NCI-H748 (cell line): ENCODE measurements around the gene TMEM132A.
A peak's percentile ranks its signal among the peaks of the same experiment; 100 is the strongest.
"Not testable (repeated sequence)": the region's sequence is repeated elsewhere in the genome, so short reads cannot be mapped to it uniquely, and the experiment has no call there.

Experiments used
- DNase-seq: peaks from one replicate; lab custom pipeline; 2025; ENCODE audit not compliant: unreplicated experiment; lab: John Stamatoyannopoulos, UW

Gene TMEM132A

DNA sequence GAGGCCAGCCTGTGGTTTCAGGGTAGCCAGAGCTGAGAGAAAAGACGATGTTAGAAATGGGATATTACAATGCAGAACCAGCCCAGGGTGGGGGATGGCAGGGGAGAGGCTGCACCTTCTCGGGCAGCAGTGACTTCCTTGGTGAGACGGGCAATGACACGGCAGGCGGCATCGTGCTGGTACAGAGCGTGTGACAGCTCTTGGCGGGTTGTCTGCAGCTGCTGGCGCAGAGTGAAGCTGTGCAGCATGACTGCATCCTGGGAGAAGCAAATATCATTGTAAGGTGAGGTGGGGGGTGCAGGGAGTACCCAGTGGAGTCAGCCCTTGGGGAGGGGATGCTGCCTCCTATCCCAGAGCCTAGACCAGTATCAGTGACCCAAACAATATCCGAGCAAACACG is 21.6 kb upstream of the TMEM132A start:
- no peak for DNase-seq

DNA sequence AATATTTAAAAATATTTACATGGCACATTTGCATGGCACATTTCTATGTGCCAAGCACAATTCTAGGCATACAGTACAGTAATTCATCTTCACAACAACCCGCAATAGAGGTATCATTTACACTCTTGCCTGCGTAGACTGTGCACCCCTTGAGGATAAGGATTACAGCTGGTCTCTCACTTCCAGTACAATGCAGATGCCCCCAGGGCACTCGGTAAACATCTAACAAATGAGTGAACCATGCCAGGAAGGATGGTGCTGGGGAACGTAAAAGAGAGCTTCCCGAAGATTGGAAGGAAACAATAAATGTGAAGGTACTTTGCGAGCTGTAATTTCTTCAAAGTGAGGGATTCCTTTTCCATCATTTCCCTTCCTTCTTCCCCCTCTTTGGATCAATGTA is 19.2 kb upstream of the TMEM132A start:
- DNase-seq = peak; percentile 36

DNA sequence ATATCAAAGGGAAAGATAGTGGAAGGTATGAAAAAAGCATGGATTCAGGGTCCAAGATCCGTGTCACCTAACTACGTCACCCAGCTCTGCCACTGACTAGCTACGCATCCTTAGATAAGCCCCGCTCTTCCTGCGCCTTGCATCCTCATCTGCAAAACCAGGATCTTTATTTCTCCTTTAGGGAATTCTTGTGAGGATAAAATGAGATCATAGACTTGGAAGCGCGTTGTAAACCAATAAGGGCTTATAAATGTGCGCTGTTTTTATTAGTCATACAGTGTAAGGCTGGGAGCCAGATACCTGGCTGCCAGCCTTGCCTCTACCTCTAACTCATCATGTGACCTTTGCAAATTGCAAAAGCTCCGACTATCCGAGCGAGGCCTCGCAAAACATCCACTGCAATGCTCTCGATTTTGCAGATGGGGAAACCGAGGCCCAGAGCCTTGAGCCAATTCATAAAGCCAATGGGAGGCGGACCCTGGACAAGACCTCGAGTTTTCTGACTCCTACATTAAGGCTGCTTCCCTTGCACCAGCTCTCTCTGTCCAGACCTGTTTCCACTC is 18.6 kb upstream of the TMEM132A start:
- peak; percentile 53 for DNase-seq

DNA sequence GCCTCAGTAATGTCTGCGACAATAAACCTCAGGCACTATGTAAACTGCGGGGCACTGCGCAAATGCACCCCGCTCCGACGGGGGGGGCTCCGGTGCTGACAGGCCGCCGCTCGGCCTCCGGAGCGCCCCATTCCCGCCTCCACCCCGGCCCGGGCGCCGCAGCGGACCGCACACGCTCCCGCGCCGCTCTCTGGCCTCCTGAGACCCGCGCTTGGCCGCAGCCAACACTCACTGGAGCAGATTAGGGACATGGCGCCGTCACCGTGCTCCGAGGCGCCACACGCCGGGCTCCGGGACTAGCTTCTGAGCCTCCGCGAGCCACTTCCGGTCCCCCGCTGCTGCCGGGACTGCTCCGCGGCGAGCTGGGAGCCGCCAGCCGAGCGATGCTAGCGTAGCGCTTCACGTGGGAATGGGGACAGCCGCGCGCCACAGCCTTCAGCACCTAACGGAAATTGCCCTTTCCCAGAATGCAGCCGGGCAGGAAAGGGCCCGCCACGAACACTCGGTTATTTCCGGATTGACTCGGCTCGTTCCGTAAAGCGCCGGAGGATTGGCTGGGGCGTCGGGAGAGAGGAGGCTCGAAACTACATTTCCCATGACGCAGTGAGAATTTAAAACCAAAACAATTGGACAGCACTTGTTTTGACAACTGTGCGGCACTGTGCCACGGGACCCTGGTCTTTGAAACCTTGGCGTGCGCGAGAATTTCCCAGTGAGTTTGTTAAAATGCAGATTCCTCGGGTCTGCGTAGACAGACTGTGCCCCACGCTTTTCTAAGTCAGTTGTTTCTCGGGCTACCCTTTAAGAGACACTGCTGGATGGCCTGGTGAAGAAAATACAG is 17.9 kb upstream of the TMEM132A start, which contains the start of gene PRPF19:
Gene PRPF19, minus strand, starts transcription at position 454 of the 841 bp plus-strand sequence. Its CDS starts 203 bp downstream, at position 251.
- DNase-seq = peak; percentile 97

DNA sequence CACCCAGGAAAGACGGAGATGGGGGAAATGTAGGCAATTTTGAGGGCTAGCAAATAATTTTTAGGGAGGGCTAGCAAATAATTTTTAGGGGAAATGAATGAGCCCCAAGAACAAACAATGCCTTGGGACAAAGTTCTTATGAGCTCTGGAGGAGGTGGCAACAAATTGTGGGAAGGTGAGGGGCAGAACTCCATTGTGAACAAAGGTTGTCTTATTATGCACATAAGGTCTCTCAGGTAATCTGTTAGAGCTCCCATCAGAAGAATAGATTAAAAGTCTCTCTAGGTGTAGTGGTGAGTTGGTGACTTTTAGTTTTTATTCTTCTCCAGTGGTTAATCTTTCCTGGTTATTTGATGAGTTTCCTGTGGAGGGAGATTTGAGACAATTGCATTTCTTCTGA is 15.5 kb upstream of the TMEM132A start:
- DNase-seq = no peak

DNA sequence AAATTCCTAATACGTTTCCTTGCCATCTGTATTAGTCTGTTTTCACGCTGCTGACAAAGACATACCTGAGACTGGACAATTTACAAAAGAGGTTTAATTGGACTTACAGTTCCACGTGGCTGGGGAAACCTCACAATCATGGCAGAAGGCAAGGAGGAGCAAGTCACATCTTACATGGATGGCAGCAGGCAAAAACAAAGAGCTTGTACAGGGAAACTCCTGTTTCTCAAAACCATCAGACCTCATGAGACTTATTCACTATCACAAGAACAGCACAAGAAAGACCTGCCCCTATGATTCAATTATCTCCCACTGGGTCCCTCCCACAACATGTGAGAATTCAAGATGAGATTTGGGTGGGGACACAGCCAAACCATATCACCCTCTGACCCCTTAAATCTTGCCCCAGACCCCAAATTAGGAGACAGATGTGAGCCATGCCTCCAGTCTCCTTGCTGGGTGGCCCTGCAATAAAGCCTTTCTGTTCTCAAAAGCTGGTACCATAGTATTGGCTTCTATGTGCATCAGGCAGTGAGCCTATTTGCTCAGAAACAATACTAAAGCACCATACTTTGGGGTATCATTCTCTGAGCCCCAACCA is 14.5 kb upstream of the TMEM132A start:
- DNase-seq = not testable (repeated sequence)

DNA sequence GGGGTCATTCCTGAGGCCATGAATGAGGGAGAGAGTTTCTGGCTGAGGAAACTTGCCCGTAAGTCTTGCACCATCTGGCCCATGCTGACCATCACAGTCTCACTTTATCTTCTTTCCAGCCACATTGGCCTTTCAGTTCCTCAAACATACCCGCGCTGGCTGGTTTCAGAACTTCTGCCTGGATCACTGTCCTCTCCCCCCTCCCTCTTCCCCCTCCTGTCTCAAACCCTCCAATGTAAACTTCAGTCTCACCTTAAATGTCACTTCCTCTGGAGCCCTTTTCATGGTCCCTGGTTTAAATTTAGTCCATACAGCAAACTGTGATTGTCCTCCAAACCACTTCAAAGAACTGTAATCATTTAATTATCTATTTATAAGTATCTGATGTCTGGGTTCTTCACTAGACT is 14.0 kb upstream of the TMEM132A start:
- DNase-seq = no peak

DNA sequence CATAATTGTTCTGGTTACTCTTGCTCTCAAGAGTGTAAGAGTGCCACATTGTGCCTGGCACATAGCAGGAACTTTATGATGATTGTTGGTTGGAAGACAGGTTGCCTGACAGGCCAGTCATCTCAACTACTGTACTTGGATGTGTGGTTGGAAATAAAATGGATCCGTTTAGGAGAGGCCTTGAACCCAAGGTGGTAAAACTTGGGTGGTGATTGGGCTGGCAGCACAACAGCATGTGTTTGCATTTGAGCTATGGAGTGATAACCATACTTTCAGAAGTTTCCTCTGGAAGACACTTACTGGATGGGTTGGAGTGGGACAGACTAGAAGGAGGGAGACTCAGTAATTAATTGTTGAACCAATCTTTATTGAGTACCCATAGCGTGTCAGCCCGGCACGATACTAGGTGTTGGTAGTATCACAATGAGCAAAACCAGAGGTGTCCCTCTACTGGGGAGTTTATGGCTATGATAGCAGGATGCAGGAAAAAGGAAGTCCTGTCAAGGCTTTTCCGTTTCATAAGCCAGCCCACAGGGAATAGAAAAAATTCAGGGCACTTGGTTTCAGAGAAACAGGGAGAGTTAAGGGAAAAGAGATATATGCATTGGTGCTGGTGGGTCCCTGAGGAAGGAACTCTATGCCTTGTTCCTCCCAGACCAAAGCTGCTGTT is 13.4 kb upstream of the TMEM132A start:
- DNase-seq = no peak

DNA sequence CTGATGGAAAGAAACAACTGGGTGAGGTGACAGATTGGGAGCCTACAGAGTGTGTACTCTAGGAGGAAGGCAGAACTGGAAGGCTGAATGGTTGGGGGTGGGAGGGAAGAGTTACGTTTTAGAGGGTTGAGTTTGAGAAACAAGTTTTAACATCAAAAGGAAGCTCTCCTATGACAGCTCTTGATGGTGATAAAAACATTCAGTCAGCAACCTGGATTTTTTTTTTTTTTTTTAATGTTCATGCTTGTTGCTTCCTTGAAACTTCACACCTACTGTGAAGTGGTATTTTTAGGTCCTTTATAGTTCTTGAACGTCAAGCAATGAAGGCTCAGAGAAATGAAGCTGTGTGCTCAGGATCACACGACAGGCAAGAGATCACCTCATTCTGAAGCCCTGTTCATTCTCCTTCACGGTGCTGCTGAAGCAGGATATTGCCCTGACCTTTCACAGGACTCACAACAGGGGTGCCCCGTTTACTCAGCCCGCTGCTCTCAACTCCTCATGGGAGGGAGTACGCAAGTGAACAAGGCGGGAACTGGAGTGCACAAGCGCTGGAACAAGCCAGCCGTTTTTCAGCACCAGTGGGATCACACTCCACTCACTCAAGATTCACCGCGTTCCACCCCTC is 11.9 kb upstream of the TMEM132A start:
- DNase-seq = peak; percentile 26

DNA sequence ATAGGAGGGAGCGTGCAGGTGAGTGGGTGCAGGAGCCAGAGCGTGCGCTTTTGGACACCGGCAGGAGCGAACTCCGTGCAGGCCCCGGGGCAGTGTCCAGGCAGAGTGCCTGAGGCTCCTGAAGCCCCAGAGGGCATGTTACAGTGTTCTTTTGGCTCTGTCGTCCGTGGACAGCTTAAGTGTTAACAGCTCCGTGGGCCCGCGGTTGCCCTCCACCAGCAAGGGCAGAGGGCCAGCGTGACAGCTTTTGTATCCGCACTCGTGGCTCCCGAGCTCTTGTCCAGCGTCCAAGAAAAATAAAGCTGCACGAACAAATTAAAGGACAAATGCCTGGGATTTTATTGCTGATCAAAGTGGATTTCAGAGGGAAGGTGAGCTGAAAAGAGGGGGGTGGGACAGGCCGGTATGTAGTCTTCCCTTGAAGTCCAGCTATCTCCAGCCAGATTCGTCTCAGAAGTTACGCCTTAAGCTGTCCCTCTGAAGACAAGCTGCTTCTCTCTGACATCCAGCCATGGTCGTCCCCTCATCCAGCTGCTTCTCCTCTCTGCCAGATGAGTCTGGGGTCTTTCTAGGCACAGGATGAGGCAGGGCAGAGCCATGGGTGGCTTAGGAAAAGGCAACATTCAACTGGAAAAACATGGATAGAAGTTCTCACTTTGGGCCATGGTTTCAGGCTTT is 11.3 kb upstream of the TMEM132A start:
- no peak for DNase-seq

DNA sequence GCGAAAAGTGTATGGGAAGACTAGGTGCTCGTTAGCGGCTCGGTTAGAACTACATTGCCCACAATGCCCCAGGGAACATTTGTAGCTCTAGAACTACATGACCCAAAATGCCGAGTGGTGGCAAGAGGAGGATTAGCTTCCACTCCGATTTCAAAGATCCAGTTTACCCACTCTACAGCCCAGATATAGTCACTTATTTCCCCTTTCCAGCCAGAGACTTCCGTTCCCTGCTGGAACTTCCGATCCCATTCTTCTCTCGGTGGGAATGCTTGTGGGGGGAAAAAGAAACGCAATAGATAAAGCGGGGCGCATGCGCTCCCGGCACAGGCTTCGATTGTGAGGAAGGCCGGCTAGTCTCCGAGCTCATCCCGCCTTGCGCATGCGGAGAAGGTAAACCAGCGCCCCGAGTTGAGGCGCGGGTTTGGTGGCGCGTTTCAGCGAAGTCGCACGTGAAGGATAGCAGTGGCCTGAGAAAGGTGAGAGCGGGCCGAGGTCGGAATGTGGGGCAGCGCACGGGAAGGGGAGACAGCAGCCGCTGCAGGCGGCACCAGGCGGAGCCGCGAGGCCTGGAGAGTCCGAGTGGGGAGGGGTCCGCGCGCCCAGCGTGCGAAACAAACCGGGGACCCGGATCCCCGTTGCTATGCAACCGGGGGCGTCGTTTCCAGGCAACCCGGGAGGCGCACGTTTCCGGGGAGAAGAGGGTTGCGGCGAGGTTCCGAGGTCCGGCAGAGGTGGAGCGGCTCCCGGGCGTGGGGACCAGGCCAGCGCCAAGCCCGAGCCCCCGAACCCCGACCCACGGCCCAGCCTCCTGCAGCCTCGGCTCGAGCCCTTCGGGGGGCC is 10.2 kb upstream of the TMEM132A start, which contains the start of gene TMEM109:
Gene TMEM109, plus strand, starts transcription at position 366 of the 840 bp plus-strand sequence. CDS start 5,536 bp downstream, outside the sequence.
- peak; percentile 96 for DNase-seq

DNA sequence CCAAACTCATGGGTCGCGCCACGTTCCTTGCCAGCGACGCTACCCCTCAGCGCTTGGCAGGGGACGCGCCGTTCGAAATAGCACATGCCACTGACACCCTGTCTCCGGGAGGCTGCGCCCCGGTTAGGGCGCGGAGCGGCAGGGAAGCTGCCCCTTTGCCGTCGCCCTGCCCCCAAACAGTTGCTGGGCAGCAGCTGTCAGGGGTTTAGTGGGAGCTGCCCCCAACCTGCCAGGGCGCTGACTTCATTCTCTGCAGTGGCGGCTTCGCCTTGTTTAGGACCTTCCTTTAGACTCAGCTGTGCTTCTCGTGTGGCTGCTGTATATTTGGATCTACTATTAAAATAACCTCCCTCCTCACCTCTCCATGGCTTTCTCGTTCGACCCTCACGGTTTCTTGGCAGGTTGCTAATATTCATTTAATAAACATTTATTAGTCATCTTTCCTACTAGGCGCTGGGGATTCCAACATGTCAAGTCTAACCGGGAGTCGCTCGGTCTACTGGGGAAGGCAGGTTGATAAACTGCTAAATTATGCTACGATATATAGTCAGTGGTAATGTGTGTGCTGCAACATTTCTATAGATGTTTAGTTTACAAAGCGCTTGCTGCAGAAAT is 9.5 kb upstream of the TMEM132A start:
- DNase-seq = peak; percentile 53

DNA sequence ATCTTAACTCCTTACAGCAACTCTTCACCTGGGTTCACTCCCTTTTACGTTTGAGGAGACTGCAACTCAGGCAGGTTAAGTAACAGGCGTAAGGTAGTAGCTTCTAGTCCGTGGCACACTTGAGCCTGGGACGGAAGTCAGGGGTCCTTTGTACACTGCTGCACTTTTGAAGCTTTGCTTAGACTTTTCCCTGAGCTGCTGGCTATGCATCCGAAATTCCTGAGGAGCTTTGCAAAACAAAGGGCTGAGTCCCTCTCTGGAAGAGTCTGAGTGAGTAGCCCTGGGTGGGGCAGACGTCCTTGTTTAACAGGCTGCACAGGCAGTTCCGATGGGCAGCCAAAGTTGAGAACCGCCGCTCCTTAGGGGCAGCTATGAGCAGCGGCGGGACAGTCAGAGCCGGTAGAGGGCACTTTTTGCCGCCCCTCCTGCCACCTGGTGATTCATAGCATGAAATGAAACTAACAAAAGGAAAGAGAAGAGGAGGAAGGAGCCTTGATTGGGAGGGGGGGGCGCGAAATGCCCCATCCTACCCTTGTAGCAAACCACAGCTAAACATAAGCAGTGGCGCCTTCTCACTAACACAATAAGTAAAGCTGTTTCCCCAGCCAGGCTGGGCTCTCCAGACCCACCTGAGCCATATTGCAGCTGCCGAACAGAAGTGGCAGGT is 8.9 kb upstream of the TMEM132A start:
- DNase-seq = peak; percentile 47

DNA sequence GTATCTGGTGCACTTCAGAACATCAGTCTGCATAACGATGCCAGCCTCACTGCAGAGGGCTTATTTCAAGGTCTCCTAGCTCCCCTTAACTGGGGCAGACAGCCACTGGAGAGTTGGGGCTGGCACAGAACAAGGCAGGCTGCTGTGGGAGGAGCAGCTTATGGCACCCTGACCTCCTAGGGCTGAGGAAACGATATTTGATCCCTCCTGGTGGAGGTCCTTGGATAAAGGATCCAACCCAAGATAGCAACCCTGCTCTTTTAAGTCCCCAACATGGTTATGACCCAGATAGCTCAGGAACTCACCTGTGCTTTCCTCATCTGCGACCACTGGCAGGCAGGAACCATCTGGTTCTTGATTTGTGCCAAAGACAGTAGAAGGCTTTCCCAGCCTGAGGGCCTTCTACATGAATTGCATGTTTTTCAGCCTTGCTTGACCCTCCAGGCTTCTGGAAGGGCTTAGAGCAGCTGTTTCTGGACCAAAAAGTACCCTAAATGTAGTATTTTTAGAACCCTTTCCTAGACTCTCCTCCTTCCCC is 7.5 kb upstream of the TMEM132A start:
- no peak for DNase-seq

DNA sequence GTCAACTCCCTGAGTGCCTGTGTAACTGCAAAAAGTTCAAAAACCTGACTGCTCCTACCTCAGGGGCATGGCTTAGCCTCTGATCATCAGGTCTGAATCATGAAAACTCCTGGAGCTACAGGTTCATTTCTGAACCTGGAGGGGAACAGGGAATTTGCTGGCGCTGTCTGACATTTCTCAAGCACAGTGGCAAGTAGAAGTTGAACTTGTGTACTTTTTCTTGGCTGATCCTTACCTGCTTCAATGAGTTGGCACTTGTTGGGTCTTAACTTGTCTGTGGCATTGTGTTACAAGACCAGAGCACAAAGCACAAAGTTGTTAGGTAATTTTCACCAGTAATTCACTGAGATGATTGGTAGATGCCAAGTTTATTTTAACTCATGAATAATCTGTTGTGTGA is 7.0 kb upstream of the TMEM132A start:
- no peak for DNase-seq

DNA sequence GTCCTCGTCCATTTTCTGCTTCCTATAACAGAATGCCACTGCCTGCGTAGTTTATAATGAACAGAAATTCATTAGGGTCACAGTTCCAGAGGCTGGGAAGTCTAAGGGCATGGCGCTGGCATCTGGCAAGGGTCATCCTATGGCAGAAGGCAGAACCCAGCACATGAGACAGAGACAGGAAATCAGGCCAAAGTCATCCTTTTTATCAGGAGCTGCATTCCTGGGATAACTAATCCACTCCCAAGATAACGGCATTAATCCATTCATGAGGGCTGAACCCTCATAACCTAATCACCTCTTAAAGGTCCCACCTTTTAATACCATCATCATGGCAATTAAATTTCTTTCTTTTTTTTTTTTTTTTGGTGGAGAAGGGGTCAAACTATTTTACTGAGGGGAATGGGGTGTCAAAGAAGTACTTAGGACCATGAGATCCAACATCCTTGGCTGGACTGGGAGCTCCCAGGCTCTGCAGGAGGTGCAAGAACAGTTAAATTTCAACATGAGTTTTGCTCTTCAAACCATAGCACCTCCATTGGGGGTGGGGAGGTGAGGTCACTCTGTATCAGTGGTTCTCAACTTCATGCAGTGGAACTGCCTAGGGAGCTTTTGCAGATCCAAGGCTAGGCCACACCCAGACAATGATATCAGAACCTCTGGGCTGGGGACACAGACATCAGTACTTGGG is 5.9 kb upstream of the TMEM132A start:
- DNase-seq = no peak

DNA sequence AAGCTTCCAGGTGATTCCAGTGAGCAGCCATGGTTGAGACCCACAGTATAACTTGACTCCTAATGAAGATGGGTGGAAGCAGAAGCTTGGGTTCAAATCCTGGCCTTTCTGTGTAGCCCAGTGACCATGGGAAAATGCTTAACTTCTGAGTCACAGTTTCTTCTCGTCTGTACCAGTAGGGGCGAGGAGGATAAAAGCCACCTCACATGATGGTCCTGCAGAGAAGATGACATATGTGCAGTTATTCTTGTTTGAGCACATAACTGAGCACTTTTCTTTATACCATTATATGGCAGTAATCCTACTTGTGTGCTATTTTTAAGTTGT is 5.4 kb upstream of the TMEM132A start:
- DNase-seq = no peak

DNA sequence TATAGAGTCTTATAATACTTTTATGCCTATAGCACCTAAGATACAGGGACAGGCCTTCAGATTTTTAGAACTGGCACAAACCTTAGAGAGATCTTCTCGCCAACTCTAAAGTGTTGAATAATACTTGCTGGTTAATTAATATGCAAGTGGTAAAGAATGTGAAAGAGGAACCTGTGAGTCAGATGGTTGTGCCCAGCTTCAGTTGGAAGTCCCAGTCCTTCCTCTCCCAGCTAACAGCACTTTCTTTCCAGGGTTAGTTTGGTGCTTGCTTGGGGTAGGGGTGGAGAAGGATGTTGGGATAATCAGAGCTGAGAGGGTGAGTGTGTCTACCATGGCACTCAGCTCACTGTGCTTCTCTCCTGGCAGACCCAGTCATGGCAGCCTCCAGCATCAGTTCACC is 4.9 kb upstream of the TMEM132A start:
- no peak for DNase-seq
